ENCODE measurements around the gene ROS1. TPM values are rescaled to one million over a fixed set of nuclear protein-coding genes. Genes with fewer than 3 reads are reported as not detected.

Gene ROS1
- total and polyA plus RNA-seq, 10 of the 15 experiments (the other 5 are each of a cell fraction or from before 2014, with no cell fraction given): under 0.01 to 0.07 (median 0.03) TPM; not detected in 5

- Histone ChIP-seq H3K4me2 (ENCODE audit: control insufficient read depth, insufficient read depth) (no peak overlapping the region), H3K27ac (ENCODE audit: control insufficient read depth, insufficient read depth) (no peak overlapping the region), H3K27me3 (replicated peaks in 1 of 2; ENCODE audit: control insufficient read depth in 2 of 2, insufficient read depth in 2 of 2, low read length in 1 of 2) (no peaks in the 10 kb centered on the region), H3K9ac (ENCODE audit: control insufficient read depth, insufficient read depth, low read length) (no peak overlapping the region), H3K9me3 (replicated peaks; ENCODE audit: control insufficient read depth, insufficient read depth, low read length) (no peaks in the 10 kb centered on the region), H3K36me3 (ENCODE audit: control insufficient read depth in 2 of 2, insufficient read depth in 2 of 2, low read length in 1 of 2) (no peaks in the 10 kb centered on the region), H3K4me3 (no peak overlapping the region), H4K20me1 (ENCODE audit: control insufficient read depth, insufficient read depth) (no peaks in the 10 kb centered on the region), H3K79me2 (ENCODE audit: control insufficient read depth, insufficient read depth, low read length) (no peaks in the 10 kb centered on the region), H3K4me1 (ENCODE audit: control insufficient read depth, insufficient read depth, low read length) (no peaks in the 10 kb centered on the region), H2AFZ (ENCODE audit: control insufficient read depth, low read depth, low read length) (peak overlapping the region; percentile 30; the same call in 1 of the 2 replicates)
- ChIA-PET RAD21 (ENCODE audit: unreplicated experiment) (interaction anchor here (0.6 to 5.3 kb wide), 22 partner anchors 15 to 947 kb away, joined by 3 to 71 read pairs (median 4); partner anchors contain the start of gene GOPC), POLR2A (no interaction called here), CTCF (interaction anchor here (0.7 to 6.4 kb wide), 41 partner anchors 8 to 1661 kb away, joined by 3 to 121 read pairs (median 4); partner anchors contain the start of genes GOPC and ROS1), SMC1A (ENCODE audit: uncharacterized antibody, unreplicated experiment) (interaction anchor here (0.6 to 5.2 kb wide), 35 partner anchors 8 to 691 kb away, joined by 3 to 61 read pairs (median 4); partner anchors contain the start of genes GOPC and ROS1)
- 28% methylated on average over 10 of the region's 10 CpGs for WGBS (ENCODE audit: insufficient coverage, insufficient replicate concordance, low lambda C conversion rate, missing lambda C conversion rate)
- intact Hi-C loops (cut with micrococcal nuclease; ENCODE audit: unreplicated experiment): loop anchor here (1.0 to 2.0 kb wide), 3 partner anchors 107 to 381 kb away; no protein-coding TSS in a partner anchor
- in situ Hi-C loops (cut with MboI): loop anchor here (5.0 to 10.0 kb wide), 2 partner anchors 103 to 385 kb away; no protein-coding TSS in a partner anchor
- no peak for TF ChIP-seq ZNF217 (IDR thresholded peaks at IDR 0.05)
- peak; percentile 71; the same call in 1 of the 2 replicates for TF ChIP-seq SMC3 (IDR thresholded peaks at IDR 0.05; ENCODE audit: borderline replicate concordance, low read length)
- TF ChIP-seq ZNF384 (IDR thresholded peaks at IDR 0.05; ENCODE audit: borderline replicate concordance, low read depth, low read length): peak; percentile 89
- no peak for TF ChIP-seq MEF2A (IDR thresholded peaks at IDR 0.05; ENCODE audit: insufficient read depth, low read depth, low read length)
- TF ChIP-seq CTCF (IDR thresholded peaks at IDR 0.05 in 2 of 3, conservative IDR thresholded peaks at IDR 0.05 in 1 of 3; ENCODE audit: control insufficient read depth in 2 of 3, extremely low read depth in 1 of 3, insufficient read depth in 1 of 3, low read depth in 3 of 3, low read length in 3 of 3): peak; percentile 59 to 68 (median 59); a peak in 5 of 6 replicates
- peak; percentile 86 for TF ChIP-seq RAD21 (IDR thresholded peaks at IDR 0.05; ENCODE audit: insufficient read depth, low read depth, low read length)
- ATAC-seq: peak; percentile 62
- BruUV-seq (replicated peaks): no TSS peak
- DNase-seq (ENCODE audit: low read depth, low spot score): peak; percentile 12
- FAIRE-seq: peak; percentile 85
Measured at GRCh38 chr6:117449549-117450439, 24.1 kb upstream of the ROS1 start.

Data from GM12878 (cell line).